PC-3 (cell line): ENCODE data around the gene ZCCHC7.

Experiments
- EZH2 ChIP-seq: fragments of 300-600 bp; sonication (generic); IDR thresholded peaks from one replicate; pipeline ENCODE4 v1.6.1; 2017; ENCODE audit warnings: antibody characterized with exemption, mild to moderate bottlenecking, low read length; ENCODE audit not compliant: unreplicated experiment
- EZH2phosphoT487 ChIP-seq: fragments of 300-600 bp; sonication (generic); IDR thresholded peaks from 2 replicates; pipeline ENCODE4 v1.6.1; 2018; ENCODE audit warnings: mild to moderate bottlenecking, antibody characterized with exemption, low read length, borderline replicate concordance
- TF ChIP-seq, protein P1 (sequence below): fragments of 300-600 bp; sonication (generic); conservative IDR thresholded peaks from 2 replicates; pipeline ENCODE4 v1.5.1; 2017; ENCODE audit warnings: antibody characterized with exemption, low read depth, mild to moderate bottlenecking, low read length

DNA sequence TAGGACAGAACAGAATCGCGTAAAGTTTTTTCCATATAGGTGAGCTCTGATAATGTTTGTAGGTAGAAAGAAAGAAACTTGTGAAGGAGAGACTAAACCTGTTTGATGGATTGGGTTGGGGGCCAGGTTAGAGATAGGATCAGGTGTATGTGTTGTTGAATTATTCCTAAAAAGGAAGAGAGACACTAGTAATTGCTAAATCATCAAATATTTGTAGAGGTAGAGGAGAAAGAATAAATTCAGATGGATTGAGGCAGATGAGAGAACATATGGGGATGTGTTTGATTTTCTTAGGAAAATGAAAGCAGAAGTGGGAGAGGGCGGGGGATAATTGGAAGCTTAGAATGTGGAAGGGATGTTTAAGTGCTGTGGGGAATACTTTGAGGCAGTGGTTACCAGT, 7.7 kb downstream of the ZCCHC7 start:
- TF ChIP-seq, protein P1, sequence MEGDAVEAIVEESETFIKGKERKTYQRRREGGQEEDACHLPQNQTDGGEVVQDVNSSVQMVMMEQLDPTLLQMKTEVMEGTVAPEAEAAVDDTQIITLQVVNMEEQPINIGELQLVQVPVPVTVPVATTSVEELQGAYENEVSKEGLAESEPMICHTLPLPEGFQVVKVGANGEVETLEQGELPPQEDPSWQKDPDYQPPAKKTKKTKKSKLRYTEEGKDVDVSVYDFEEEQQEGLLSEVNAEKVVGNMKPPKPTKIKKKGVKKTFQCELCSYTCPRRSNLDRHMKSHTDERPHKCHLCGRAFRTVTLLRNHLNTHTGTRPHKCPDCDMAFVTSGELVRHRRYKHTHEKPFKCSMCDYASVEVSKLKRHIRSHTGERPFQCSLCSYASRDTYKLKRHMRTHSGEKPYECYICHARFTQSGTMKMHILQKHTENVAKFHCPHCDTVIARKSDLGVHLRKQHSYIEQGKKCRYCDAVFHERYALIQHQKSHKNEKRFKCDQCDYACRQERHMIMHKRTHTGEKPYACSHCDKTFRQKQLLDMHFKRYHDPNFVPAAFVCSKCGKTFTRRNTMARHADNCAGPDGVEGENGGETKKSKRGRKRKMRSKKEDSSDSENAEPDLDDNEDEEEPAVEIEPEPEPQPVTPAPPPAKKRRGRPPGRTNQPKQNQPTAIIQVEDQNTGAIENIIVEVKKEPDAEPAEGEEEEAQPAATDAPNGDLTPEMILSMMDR: no peak
- TF ChIP-seq EZH2 (no peak), EZH2phosphoT487 (no peak)
